Loucy (cell line): ENCODE measurements around the gene TMEM108.

ENCODE experiments used
- H2AFZ ChIP-seq: fragments of 200-600 bp; sonication (generic); 2 replicates; pipeline ENCODE4 v1.6.0; 2016; ENCODE audit warnings: antibody characterized with exemption, mild to moderate bottlenecking, low read length, moderate library complexity
- H3F3A ChIP-seq: fragments of 200-600 bp; 2 replicates; pipeline ENCODE4 v1.6.0; 2016; ENCODE audit warnings: antibody characterized with exemption, low read depth, mild to moderate bottlenecking
- H3K27me3 ChIP-seq: fragments of 200-600 bp; sonication (generic); 2 replicates; pipeline ENCODE4 v1.6.1; 2014; ENCODE audit warnings: low read length, mild to moderate bottlenecking; ENCODE audit not compliant: insufficient read depth, poor library complexity, severe bottlenecking
- H3K36me3 ChIP-seq: fragments of 200-600 bp; sonication (generic); 2 replicates; pipeline ENCODE4 v1.6.1; 2016; ENCODE audit warnings: low read length; ENCODE audit not compliant: insufficient read depth
- H3K4me1 ChIP-seq: fragments of 200-600 bp; sonication (generic); 2 replicates; pipeline ENCODE4 v1.5.1; 2014; ENCODE audit warnings: low read length, mild to moderate bottlenecking; ENCODE audit not compliant: insufficient read depth, poor library complexity, severe bottlenecking
- H3K4me2 ChIP-seq: fragments of 200-600 bp; sonication (generic); 2 replicates; pipeline ENCODE4 v1.6.0; 2014; ENCODE audit warnings: antibody characterized with exemption, low read length, low read depth, mild to moderate bottlenecking; ENCODE audit not compliant: poor library complexity, severe bottlenecking
- H3K4me3 ChIP-seq: fragments of 200-600 bp; sonication (generic); 2 replicates; pipeline ENCODE4 v1.5.1; 2014; ENCODE audit warnings: low read length, mild to moderate bottlenecking, mixed read lengths; ENCODE audit not compliant: poor library complexity, severe bottlenecking
- H3K79me2 ChIP-seq: fragments of 200-600 bp; sonication (generic); 2 replicates; pipeline ENCODE4 v1.6.1; 2014; ENCODE audit warnings: low read length; ENCODE audit not compliant: insufficient read depth
- H3K9ac ChIP-seq: fragments of 200-600 bp; sonication (generic); 2 replicates; pipeline ENCODE4 v1.6.0; 2014; ENCODE audit warnings: mild to moderate bottlenecking, low read depth, low read length, moderate library complexity; ENCODE audit not compliant: poor library complexity, severe bottlenecking
- H3K9me2 ChIP-seq: fragments of 200-600 bp; sonication (generic); replicated peaks from 2 replicates; pipeline ENCODE4 v1.6.1; 2016; ENCODE audit warnings: low read depth, low read length, mixed read lengths
- H3K9me3 ChIP-seq: fragments of 200-600 bp; sonication (generic); 2 replicates; pipeline ENCODE4 v1.6.1; 2014; ENCODE audit warnings: mild to moderate bottlenecking, antibody characterized with exemption, low read length, low read depth; ENCODE audit not compliant: insufficient read depth
- H4K20me1 ChIP-seq: fragments of 200-600 bp; sonication (generic); 2 replicates; pipeline ENCODE4 v1.6.0; 2014; ENCODE audit warnings: antibody characterized with exemption, low read length, mild to moderate bottlenecking; ENCODE audit not compliant: insufficient read depth, poor library complexity, severe bottlenecking
- CTCF ChIP-seq: fragments of 200-600 bp; sonication (generic); conservative IDR thresholded peaks from 2 replicates; pipeline ENCODE4 v1.5.1; 2014; ENCODE audit warnings: mild to moderate bottlenecking, antibody characterized with exemption, low read length
- EZH2phosphoT487 ChIP-seq: fragments of 200-600 bp; IDR thresholded peaks from 2 replicates; pipeline ENCODE4 v1.6.1; 2018; ENCODE audit warnings: antibody characterized with exemption, mild to moderate bottlenecking, moderate library complexity, borderline replicate concordance

The TMEM108 gene

GRCh38 chr3:133276594-133276993, 238.4 kb downstream of the TMEM108 start:
- Histone ChIP-seq H2AFZ (no peak overlapping the region), H3F3A (no peaks in the 10 kb centered on the region), H3K36me3 (no peaks in the 10 kb centered on the region), H3K4me1 (no peaks in the 10 kb centered on the region), H3K9ac (no peak overlapping the region), H3K27me3 (no peaks in the 10 kb centered on the region), H3K79me2 (no peaks in the 10 kb centered on the region), H3K9me3 (no peaks in the 10 kb centered on the region), H4K20me1 (no peaks in the 10 kb centered on the region), H3K9me2 (no peaks in the 10 kb centered on the region), H3K4me2 (no peak overlapping the region), H3K4me3 (no peak overlapping the region)
- TF ChIP-seq EZH2phosphoT487 (no peak), CTCF (no peak)

- no peak overlapping the region for H3K4me3 ChIP-seq
- no peak overlapping the region for H3K4me2 ChIP-seq
- TF ChIP-seq CTCF (no peak), EZH2phosphoT487 (no peak)
- H3K4me1 ChIP-seq = no peaks in the 10 kb centered on the region
- H3F3A ChIP-seq = no peaks in the 10 kb centered on the region
- H2AFZ ChIP-seq = no peak overlapping the region
- H3K9me3 ChIP-seq = no peaks in the 10 kb centered on the region
- no peak overlapping the region for H3K9ac ChIP-seq
- H3K79me2 ChIP-seq = no peaks in the 10 kb centered on the region
- H4K20me1 ChIP-seq = no peaks in the 10 kb centered on the region
- no peaks in the 10 kb centered on the region for H3K36me3 ChIP-seq
- H3K27me3 ChIP-seq = no peaks in the 10 kb centered on the region
- no peaks in the 10 kb centered on the region for H3K9me2 ChIP-seq
Observed at GRCh38 chr3:133277813-133278212, 239.6 kb downstream of the TMEM108 start.

- TF ChIP-seq CTCF = no peak
- no peak for TF ChIP-seq EZH2phosphoT487
- H3K9me2 ChIP-seq = no peaks in the 10 kb centered on the region
- no peaks in the 10 kb centered on the region for H3K36me3 ChIP-seq
- H3F3A ChIP-seq = no peaks in the 10 kb centered on the region
- no peaks in the 10 kb centered on the region for H4K20me1 ChIP-seq
- no peak overlapping the region for H3K9ac ChIP-seq
- no peaks in the 10 kb centered on the region for H3K79me2 ChIP-seq
- H3K4me1 ChIP-seq = no peaks in the 10 kb centered on the region
- no peaks in the 10 kb centered on the region for H3K9me3 ChIP-seq
- no peak overlapping the region for H3K4me2 ChIP-seq
- H2AFZ ChIP-seq = no peak overlapping the region
- H3K27me3 ChIP-seq = no peaks in the 10 kb centered on the region
- H3K4me3 ChIP-seq = no peak overlapping the region
Observed at GRCh38 chr3:133278260-133279043, 240.3 kb downstream of the TMEM108 start.
